ENCODE measurements around the gene IGFL2.

DNA sequence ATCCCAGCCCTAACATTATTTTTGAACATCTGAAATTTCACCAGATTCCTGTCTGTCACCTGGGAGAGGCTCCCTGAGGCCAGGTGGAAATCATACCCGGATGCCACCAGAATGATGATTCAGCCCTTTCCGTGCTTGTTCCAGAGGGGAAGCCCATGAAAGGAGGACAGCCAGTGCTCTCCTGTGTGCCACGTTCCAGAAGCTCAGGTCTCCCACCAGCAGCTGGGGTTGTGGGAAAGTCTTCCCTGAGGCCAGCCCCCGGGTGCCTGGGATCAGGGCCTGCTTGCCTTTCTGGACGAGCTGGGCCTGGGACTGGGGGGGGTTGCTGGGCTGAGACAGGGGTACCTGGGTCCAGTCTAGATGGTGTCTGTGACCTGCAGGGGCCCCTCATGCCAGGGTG, 56.0 kb downstream of the IGFL2 start:
- TF ChIP-seq EP300 (IDR thresholded peaks at IDR 0.05) (no peak), POLR2AphosphoS5 (IDR thresholded peaks at IDR 0.05) (no peak)
- TF ChIP-seq, protein P1, sequence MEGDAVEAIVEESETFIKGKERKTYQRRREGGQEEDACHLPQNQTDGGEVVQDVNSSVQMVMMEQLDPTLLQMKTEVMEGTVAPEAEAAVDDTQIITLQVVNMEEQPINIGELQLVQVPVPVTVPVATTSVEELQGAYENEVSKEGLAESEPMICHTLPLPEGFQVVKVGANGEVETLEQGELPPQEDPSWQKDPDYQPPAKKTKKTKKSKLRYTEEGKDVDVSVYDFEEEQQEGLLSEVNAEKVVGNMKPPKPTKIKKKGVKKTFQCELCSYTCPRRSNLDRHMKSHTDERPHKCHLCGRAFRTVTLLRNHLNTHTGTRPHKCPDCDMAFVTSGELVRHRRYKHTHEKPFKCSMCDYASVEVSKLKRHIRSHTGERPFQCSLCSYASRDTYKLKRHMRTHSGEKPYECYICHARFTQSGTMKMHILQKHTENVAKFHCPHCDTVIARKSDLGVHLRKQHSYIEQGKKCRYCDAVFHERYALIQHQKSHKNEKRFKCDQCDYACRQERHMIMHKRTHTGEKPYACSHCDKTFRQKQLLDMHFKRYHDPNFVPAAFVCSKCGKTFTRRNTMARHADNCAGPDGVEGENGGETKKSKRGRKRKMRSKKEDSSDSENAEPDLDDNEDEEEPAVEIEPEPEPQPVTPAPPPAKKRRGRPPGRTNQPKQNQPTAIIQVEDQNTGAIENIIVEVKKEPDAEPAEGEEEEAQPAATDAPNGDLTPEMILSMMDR (IDR thresholded peaks at IDR 0.05): no peak

Measured in suprapubic skin (tissue), 4 donors.